ENCODE data around the gene NPHP4.

NPHP4 gene

DNA sequence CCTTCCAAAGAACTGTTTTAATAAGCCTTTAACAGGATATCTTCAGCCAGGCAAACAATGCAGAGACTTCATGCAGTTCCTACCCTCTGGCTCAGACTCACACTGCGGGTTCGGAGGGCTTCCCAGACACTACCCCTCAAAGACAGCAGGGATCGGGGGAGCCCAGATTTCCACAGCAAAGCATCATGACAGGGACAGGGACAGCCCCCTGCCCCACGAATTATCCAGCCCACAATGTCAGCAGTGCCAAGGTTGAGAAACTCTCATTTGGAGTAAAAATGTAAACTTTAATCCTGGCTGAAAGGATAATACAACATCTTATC, 20.1 kb downstream of the NPHP4 start:
- H3K27me3 ChIP-seq (replicated peaks), result no peaks in the 10 kb centered on the region
- TF ChIP-seq, protein P1, sequence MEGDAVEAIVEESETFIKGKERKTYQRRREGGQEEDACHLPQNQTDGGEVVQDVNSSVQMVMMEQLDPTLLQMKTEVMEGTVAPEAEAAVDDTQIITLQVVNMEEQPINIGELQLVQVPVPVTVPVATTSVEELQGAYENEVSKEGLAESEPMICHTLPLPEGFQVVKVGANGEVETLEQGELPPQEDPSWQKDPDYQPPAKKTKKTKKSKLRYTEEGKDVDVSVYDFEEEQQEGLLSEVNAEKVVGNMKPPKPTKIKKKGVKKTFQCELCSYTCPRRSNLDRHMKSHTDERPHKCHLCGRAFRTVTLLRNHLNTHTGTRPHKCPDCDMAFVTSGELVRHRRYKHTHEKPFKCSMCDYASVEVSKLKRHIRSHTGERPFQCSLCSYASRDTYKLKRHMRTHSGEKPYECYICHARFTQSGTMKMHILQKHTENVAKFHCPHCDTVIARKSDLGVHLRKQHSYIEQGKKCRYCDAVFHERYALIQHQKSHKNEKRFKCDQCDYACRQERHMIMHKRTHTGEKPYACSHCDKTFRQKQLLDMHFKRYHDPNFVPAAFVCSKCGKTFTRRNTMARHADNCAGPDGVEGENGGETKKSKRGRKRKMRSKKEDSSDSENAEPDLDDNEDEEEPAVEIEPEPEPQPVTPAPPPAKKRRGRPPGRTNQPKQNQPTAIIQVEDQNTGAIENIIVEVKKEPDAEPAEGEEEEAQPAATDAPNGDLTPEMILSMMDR (IDR thresholded peaks at IDR 0.05; ENCODE audit: low read depth, low read length, missing control alignments), result no peak
- DNase-seq, result no peak
- no peak overlapping the region for H3K27ac ChIP-seq
- in situ Hi-C loops (cut with HindIII; ENCODE audit: low pct_ligation_motif_present, low sequenced_read_pairs), result no loop called here
- H3K4me3 ChIP-seq (ENCODE audit: low read depth, low read length), result no peak overlapping the region
- H3K36me3 ChIP-seq (replicated peaks), result no peaks in the 10 kb centered on the region

GRCh38 chr1:5971471-5972197, 20.6 kb downstream of the NPHP4 start:
- Histone ChIP-seq H3K36me3 (replicated peaks) (no peaks in the 10 kb centered on the region), H3K27me3 (replicated peaks) (no peaks in the 10 kb centered on the region), H3K4me3 (ENCODE audit: low read depth, low read length) (no peak overlapping the region), H3K27ac (no peak overlapping the region)
- TF ChIP-seq, protein P1 (IDR thresholded peaks at IDR 0.05; ENCODE audit: low read depth, low read length, missing control alignments), result no peak
- DNase-seq, result no peak
- in situ Hi-C loops (cut with HindIII; ENCODE audit: low pct_ligation_motif_present, low sequenced_read_pairs), result no loop called here

- TF ChIP-seq, protein P1 (IDR thresholded peaks at IDR 0.05; ENCODE audit: low read depth, low read length, missing control alignments), result no peak
- in situ Hi-C loops (cut with HindIII; ENCODE audit: low pct_ligation_motif_present, low sequenced_read_pairs), result no loop called here
- no peak overlapping the region for H3K27ac ChIP-seq
Observed at GRCh38 chr1:5970610-5971273, 21.5 kb downstream of the NPHP4 start.

DNA sequence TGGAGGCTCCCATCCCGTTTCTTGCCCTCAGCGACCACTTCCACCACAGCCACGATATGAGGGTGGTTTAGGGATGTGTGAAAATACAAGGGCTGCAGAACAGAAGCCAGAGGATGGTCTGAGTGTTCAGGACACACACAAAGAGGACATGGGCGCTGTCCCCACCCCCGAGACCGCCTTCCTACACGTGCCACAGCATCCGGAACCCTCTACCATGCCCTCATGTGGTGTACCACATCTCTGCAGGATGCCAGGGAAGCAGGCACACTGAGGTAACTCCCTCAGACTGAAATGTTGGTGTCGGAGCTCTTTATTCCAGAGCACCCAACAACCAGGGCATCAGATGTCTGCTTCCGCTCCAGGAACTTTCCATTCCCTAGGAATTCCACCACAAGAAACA, 23.1 kb downstream of the NPHP4 start:
- H3K27me3 ChIP-seq (replicated peaks), result no peaks in the 10 kb centered on the region
- no peak for DNase-seq
- H3K27ac ChIP-seq, result no peak overlapping the region
- H3K36me3 ChIP-seq (replicated peaks), result no peaks in the 10 kb centered on the region
- H3K4me3 ChIP-seq (ENCODE audit: low read depth, low read length), result no peak overlapping the region
- TF ChIP-seq, protein P1 (IDR thresholded peaks at IDR 0.05; ENCODE audit: low read depth, low read length, missing control alignments), result no peak
- in situ Hi-C loops (cut with HindIII; ENCODE audit: low pct_ligation_motif_present, low sequenced_read_pairs), result no loop called here

More at GRCh38 chr1:5970610-5971273, 21.5 kb downstream of the NPHP4 start:
- no peaks in the 10 kb centered on the region for H3K27me3 ChIP-seq (replicated peaks)
- H3K36me3 ChIP-seq (replicated peaks), result no peaks in the 10 kb centered on the region
- no peak for DNase-seq
- no peak overlapping the region for H3K4me3 ChIP-seq (ENCODE audit: low read depth, low read length)

DNA sequence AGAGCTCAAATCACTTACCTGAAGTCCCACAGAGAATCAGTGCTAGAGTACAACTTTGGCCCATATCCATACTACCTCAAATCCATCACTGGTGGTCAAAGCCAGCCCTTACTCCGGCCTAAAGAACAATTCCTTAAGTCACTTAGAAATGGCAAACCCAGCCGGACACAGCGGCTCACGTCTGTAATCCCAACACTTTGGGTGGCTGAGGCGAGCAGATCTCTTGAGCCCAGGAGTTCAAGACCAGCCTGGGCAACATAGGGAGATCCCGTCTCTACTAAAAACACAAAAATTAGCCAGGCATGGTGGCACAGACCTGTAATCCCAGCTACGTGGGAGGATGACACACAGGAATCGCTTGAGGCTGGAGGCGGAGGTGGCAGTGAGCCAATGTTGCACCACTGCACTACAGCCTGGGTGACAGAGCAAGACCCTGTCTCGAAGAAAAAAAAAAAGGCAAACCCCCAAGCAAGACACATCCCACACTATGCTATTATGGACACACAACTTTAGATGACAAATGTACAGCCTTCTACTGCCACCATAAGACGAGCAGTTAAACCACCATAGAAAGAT, 24.0 kb downstream of the NPHP4 start:
- Histone ChIP-seq H3K36me3 (replicated peaks) (no peaks in the 10 kb centered on the region), H3K4me3 (ENCODE audit: low read depth, low read length) (no peak overlapping the region), H3K27me3 (replicated peaks) (no peaks in the 10 kb centered on the region), H3K27ac (no peak overlapping the region)
- in situ Hi-C loops (cut with HindIII; ENCODE audit: low pct_ligation_motif_present, low sequenced_read_pairs), result no loop called here
- no peak for DNase-seq
- TF ChIP-seq, protein P1 (IDR thresholded peaks at IDR 0.05; ENCODE audit: low read depth, low read length, missing control alignments), result no peak

Measured in brain microvascular endothelial cell (primary cell).